GM21381 (cell line): Measurements from ENCODE around the gene INPP4B.

Experiments used
- ATAC-seq: cut with Tn5 transposase; IDR thresholded peaks from one replicate; pipeline ENCODE4 v1.9.1; 2021; ENCODE audit warnings: mild to moderate bottlenecking, moderate library complexity; ENCODE audit not compliant: unreplicated experiment

INPP4B gene

GRCh38 chr4:142318280-142318679 lies 527.8 kb downstream of the INPP4B start:
- ATAC-seq, result no peak

GRCh38 chr4:142316913-142317312 lies 529.2 kb downstream of the INPP4B start:
- no peak for ATAC-seq

DNA sequence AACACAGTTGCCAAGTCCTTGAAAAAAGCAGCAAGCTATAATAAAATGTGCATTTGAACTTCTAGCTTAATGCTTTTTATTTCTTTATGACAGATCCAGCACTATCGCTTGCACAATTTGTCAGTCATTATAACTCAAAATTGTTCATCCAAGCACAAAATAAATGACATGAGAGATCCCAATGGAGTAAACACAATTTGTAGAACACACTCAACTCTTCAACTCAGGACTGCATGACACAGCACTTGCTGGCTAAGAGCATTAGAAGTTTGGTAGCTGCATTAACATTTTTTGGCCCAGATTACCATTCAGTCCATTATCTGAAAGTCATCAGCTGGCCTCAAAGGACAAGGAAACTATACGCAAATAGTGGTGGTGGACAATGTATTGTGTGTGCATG lies 530.1 kb downstream of the INPP4B start:
- no peak for ATAC-seq

- no peak for ATAC-seq
Observed at GRCh38 chr4:142314686-142315085, 531.4 kb downstream of the INPP4B start.

GRCh38 chr4:142314247-142314646 lies 531.9 kb downstream of the INPP4B start:
- no peak for ATAC-seq

GRCh38 chr4:142312391-142312790 lies 533.7 kb downstream of the INPP4B start:
- ATAC-seq, result no peak

GRCh38 chr4:142311916-142312315 lies 534.2 kb downstream of the INPP4B start:
- no peak for ATAC-seq

- no peak for ATAC-seq
Observed at GRCh38 chr4:142309772-142310171, 536.3 kb downstream of the INPP4B start.

GRCh38 chr4:142307857-142308256 lies 538.2 kb downstream of the INPP4B start:
- ATAC-seq, result no peak

GRCh38 chr4:142297313-142297712 lies 548.8 kb downstream of the INPP4B start:
- ATAC-seq, result no peak

DNA sequence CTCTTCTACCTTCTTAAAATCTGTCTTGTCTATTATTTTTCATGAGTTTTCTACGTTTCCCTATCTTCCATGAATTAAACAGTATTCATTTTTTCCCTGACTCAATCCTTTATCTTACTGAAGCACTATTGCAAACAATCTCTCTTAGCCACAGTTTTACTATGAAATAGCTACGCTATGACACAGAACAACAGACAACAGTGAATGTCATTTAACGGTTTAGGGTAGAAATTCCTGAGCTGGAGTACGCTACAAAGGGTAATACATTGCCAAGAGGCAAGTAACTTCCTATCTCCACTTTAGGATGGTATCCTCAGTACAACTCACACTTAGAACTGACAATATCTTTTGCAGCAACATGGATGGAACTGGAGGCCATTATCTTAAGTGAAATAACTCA lies 552.6 kb downstream of the INPP4B start:
- no peak for ATAC-seq

DNA sequence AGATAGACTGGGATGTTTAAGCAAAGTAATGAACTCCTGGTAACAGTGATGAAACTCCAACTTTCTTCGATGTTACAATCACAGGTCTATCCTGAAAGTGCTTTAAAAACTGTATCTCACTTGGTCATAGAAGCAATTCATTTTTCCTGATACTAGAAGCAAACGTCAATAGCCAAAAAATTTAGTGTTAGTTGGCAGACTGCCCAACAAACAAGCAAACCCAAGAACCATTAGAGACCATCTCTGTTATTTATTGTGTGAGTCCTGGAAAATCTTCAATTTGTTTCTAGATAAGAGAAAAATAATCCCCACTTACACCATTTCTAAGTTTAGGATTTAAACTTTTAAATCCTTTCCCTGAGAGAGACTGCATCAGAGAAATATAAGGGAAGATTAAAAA lies 553.9 kb downstream of the INPP4B start:
- no peak for ATAC-seq

GRCh38 chr4:142291299-142292050 lies 554.6 kb downstream of the INPP4B start:
- no peak for ATAC-seq

GRCh38 chr4:142287371-142287770 lies 558.7 kb downstream of the INPP4B start:
- ATAC-seq, result no peak

GRCh38 chr4:142285222-142285583 lies 560.9 kb downstream of the INPP4B start:
- ATAC-seq, result no peak

DNA sequence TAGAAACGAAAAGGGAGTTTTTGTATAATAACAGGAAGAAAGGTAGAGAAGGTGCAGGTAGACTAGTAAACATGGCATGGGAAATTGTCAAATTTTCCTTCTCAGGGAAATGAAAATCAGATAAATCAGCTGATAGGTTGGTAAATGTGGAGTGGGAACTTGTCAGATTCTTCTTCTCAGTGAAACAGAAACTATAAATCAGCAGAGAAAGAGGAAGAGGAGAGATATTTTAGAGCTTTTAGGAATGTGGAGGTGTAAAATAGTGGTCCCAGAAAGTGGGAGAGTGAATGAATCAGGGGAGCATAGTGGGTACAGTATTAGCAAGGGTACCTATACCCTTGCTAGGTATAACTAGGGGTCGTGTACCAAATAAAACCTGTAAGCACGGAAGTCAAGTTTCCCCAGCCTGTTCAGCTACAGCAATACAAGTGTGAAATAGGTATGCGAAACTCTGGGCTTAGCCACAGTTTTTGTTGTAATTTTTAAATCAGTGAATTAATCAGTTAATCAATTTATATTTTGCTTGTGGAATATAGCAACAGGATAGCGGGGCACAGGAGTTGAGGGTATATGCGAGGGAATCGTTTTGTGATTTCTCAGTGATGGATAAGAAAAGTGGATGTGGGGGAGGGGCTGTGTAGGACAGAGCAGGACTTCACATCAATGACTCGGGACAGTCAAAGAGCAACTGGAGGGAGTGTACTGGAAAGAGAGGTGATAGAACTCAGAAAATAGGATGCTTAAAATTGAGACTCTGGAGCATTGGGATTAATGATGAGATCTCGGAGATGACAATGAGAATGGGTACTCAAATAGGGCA lies 561.5 kb downstream of the INPP4B start:
- no peak for ATAC-seq

DNA sequence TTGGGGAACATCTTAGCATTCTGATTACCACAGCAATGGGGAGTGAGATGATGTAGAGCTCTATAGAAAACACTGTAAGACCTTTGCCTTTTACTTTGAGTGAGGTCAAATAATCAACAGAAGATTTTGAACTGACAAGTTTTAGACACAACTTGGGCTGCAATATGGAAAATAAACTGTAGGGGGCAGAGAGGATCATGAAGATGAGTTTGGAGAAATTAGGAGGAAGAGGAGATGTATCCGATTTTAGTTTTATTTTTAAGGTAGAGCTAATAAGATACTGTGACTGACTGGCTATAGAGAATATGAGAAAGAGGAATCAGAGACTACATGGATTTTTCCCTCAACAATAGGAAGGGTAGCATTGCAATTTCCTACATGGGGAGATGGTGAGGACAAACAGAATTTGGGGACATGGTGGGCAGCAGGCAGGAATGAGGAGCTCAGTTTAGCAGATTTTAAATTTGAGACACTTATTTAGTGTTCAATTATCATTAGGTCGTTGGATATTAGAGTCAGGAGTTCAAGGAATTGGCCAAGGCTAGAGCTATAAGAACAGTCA lies 563.1 kb downstream of the INPP4B start:
- peak; percentile 56 for ATAC-seq

DNA sequence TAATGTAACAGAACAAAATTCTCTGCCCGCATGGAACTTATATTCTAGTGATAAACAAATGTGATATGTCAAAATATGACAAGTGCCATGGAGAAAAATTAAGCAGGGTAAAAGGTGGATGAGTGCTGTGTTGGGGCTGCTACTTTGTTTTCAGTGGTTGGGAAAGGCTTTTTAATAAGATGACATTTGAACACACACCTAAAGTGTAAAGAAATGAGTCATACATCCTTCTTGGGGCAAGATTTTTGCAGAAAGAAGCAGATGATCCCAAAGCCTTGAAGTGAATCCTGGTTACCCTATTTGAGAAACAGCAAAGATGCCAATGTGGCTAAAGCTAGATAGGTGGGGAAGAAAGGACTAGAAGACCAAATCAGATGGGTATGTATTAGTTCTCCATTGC lies 564.1 kb downstream of the INPP4B start:
- no peak for ATAC-seq

DNA sequence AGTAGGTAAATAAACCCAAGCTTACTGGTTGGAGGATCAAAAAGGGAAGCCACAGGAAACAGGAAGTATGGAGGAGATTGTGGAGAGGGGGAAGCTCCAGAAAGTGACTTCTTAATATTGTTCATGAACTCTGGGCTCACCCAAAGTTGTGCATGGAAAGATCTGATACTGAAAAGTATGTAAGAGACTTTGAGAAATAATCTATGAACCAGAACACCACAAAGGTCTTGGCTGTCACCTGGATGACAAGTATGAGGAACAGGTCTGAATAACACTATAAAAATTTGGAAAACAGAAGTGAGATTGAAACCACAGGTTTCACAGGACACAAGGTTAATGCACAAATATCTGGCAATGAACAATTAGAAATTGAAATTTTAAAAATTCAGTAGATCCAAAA lies 567.4 kb downstream of the INPP4B start:
- no peak for ATAC-seq

GRCh38 chr4:142278171-142278570 lies 567.9 kb downstream of the INPP4B start:
- no peak for ATAC-seq

DNA sequence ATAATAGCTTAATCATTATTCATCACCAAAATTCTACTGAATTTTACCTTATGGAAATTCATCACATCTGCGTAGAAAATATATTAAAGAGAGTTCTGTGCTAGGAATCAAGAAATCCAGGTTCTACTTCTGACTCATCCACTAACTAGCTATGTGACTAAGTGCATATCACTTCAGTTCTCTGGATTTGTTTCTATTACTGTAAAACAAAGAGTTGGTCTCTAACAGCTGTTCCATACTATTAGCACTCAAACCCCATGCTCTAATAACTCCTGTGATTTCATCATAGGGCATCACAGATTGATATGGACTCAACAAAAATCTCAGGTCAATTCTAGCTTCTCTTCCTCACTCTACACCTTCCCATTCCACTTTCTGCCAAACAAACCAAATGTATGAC lies 572.0 kb downstream of the INPP4B start:
- no peak for ATAC-seq

DNA sequence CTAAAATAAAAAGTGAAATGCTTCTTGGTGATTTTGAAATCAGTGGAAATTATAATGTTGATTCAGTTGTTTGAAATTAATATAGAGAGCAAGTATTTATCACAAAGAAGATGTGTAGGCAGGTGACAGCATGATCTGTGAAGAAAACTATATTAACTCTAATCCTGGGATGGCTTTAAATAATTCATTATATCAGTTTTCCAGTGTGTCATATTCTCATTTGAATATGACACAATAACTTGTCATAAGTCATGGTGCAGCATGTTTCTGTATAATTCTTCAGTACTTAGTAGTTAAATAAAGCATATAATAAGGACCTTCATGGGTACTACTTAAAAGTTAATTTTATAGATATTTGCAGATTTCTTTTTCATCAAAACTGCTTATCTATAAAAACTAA lies 573.6 kb downstream of the INPP4B start:
- no peak for ATAC-seq
